Muscle of arm (tissue), 12 donors: ENCODE measurements around the gene AKR1E2. TPM values are rescaled to one million over a fixed set of nuclear protein-coding genes. Genes with fewer than 3 reads are reported as not detected.
A peak's percentile ranks its signal among the peaks of the same experiment; 100 is the strongest.

Experiments used
- DNase-seq: peaks from one replicate; pipeline ENCODE4 v3.0.0-alpha.2; 2013
- polyA plus RNA-seq, 12 donors: library from polyadenylated mRNA; unstranded; fragments of 120-200 nt; gene quantifications; one replicate each; pipeline ENCODE4 v1.2.1, GENCODE V29; 2013; ENCODE audit not compliant: insufficient read length in 12 of 12

Gene AKR1E2
- polyA plus RNA-seq, 12 donors = 2.5 to 8.5 (median 4.1) TPM; not detected in 2

DNA sequence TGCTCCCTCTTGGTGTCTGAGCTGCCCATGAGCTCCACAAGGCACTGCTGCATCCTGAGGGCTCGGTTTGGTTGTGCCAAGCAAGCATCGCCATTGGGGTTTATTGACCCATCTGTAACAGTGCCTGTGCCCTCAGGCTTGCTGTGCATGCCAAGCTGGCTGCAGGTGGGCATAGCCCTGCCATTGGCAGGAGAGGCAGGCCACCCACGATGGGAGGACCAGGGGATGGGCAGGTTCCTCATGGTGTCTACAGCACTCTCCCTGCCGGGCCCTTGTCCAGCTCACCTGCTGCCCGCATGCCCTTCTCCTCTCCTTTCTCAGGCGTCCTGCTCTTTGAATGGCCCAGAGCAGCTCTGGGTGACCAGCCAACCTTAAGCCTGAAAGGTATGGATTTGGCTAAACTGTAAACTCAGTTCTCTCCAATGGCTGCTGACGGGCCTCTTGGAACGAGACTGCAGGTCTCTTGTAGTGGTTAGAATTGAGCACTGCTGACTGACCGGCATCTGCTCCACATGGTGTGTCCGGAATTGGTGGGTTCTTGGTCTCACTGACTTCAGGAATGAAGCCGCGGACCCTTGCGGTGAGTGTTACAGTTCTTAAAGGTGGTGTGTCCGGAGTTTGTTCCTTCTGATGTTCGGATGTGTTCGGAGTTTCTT, 17.6 kb downstream of the AKR1E2 start:
- DNase-seq = no peak

DNA sequence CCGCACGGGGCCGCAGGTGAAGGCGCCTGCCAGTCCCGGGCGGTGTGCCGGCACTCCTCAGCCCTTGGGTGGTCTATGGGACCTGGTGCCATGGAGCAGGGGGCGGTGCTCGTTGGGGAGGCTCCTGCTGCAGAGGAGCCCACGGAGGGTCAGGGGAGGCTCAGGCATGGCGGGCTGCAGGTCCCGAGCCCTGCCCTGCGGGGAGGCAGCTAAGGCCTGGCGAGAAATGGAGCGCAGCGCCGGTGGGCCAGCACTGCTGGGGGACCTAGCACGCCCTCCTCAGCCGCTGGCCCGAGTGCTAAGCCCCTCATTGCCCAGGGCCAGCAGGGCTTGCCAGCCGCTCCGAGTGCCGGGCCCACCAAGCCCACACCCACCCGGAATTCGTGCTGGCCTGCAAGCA, 18.9 kb downstream of the AKR1E2 start:
- DNase-seq = no peak

DNA sequence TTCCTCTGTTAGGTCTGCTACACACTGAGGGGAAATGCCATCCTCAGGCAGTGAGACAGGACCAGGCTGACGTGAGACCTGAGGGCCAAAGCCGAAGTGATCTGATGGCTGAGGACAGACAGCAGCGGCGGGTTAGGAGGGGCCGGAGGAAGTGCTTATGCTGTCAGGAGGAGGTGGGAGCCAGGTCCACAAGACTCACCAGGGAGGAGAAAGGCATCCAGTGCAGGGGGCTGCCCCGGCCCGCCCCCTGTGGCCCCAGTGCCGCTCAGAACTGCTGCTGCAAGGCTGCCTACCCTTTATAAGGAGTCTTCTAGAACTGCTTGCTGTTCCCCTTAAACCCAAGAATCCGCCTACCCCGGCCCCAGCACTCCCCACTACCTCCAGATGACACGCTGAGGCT, 19.8 kb downstream of the AKR1E2 start:
- DNase-seq = no peak

DNA sequence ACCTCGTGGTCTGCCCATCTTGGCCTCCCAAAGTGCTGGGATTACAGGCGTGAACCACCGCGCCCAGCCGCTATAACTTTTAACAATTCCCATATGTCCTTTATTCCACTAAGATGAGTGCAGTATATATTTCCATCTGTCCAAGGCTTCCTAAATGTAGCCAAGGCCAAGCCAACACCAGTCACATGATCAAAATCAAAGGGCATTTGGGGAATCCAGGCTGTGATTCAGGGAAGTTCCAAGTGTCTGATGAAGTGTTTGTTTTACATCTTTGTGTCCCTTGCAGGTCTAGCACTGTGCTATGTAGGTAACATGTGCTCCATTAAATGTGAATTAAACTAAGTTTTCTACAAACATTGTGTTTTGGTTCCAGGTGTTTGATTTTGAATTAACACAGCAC, 20.8 kb downstream of the AKR1E2 start:
- no peak for DNase-seq

DNA sequence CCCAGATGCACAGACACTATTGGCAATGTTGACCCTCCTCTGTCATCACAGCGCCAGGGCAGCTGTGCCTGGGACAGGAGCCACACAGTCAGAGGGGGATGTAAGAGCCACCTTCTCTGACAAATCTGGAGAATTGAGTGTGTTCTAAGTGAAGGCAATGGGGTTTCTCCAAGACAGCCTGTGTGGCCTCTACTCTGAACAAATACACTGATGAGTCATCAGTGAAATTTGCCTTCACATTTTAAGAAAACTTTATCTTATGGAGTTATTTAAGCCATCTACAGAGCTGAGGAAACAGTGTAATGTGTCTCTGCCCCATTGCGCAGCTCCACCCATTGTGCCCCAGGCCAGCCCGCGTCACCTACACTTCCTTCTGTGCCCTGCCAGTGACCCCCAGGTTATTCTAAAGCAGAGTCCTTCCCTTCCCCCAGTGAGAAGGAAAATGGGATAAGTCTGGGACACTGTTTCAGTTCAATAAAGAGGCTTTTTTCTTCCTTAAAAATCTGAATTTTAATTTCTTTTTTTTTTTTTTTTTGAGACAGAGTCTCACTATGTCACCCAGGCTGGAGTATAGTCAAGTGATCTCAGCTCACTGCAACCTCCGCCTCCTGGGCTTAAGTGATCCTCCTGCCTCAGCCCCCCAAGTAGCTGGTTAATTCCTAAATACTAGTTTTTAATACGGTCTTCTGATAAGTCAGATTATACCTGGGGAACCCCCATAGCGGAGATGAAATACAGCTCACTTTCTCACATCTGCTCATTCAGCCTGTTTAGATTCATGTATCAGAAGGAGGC, 21.8 kb downstream of the AKR1E2 start:
- DNase-seq = no peak

DNA sequence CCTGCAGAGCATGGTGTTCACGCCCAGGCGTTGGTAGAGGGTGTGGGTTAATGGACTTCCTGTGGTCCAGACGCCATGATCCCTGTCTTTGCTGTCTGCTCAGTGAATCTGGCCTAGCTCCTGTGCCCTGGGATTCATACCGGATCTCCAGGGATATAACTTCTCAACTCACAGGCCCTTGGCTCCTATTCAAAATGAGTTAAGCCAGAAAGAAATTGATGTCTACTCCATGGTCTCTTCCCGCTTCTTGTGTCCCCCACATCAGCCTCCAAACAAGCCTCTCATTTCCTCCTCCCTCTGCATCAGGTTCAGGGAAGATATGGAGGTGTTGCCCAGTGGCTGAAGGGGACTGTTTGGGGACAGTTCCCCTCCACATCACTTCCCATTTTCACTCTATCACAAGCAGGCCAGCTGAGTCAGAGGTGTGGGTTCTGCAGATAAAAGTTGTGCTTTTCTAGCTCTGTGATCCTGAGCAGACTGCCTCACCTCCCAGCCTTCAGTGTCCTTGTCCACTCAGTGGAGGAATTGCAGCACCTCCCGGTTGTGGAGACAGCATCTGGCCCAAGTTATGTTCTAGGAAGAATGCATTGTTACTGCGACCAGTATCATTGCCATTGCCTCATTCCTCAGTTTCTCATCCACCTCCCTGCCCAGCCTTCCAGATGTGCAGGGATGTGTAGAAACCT, 22.5 kb downstream of the AKR1E2 start:
- DNase-seq = no peak

DNA sequence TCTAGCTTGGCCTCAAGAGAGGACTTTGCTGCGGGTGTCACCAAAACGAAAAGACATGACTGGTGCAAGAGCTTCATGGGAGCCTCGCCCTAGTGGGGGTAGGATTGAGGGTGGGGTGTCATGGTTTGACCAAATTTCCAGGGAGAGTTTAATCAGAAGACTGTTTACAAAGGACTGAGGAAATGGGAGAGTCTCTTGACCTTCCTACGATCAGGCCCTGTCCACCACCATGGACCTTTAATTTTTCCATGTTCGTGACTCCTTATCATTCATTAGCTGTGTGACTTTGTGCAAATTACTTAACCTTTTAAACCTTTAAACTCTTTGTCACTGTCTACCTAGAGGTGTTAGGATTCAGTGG, 23.0 kb downstream of the AKR1E2 start:
- no peak for DNase-seq

DNA sequence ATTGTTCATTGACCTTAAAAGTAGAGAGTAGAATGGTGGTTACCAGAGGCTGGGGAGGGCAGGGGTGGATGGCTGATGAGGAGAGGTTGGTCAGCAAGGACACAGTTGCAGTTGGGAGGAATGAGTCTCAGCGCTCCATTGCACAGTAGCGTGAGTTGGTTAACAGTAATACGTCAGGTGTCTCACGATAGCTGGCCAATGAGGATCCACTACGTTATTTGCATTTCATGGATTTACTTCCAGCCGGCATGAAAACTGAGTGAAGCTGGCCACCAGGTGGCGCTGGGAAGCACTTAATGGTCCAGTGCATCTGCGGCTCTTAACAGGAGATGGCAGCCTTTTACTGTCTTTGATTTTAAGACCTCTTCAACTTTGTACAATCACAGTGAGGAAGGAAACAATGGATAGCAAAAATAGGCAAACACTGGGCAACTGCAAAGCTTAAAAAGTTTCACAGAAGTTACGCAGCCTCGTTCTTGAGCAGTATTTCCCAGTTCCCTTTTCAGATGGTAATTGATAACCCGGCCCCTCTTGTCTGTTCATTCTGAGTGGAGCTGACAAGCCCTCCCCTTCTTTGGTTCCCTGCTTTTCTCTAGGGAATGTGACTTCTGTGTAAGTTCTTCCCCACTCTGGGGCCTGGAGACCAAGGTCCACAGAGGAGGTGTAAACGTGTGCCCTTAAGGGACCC, 23.7 kb downstream of the AKR1E2 start:
- DNase-seq = peak; percentile 94

DNA sequence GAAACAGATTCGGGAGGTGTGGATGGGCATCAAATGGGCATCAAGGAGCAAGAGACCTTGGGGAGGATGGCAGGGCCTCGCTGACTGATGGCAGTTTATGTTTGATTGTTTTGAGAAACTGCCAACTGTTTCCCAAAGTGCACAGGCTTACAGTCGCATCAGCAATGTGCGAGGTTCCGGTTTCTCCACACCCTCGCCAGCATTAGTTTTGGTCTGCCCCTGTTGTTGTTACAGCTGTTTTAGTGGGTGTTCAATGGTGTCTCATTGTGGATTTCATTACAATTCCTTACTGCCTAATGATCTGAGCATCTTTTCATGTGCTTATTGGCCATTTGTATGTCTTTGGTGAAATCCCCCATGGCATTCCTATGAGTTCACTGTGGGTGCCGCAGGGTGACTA, 24.4 kb downstream of the AKR1E2 start:
- no peak for DNase-seq

DNA sequence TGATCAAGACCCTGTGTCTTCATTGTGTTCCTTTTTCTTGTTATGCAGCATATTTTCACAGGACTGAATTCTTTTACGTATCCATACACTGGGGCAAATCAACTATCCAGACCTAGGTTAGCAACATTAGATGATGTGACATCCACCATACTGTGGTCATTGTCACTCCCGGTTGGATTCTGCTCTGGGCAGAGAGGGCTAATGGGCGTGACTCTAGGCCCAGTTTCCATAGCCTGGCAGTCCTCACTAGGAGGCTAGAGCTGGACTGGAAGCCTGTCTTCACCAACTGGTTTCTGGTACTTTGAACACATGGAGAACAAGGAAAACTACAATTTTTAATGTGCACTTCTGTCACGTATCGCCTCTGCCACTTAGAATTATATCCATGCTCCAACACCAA, 25.2 kb downstream of the AKR1E2 start:
- DNase-seq = no peak

DNA sequence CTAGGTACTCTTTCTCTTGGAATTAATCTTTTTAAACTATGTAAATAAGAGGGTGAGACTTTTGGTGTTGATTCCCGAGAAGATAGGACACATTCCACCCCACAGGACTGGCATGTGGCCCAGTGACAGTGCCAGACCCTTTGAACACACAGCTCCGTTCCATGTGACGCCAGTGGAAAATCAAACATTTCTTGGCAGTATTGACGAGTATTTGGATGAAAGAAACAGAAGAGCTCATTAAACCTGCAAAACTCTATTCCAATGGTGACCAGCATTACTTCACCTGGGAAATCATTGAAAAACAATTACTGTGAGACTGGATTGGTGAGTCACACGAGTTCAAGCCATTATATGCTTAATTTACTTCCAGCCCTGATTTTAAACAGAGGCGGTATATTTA, 25.8 kb downstream of the AKR1E2 start:
- DNase-seq = peak; percentile 73

DNA sequence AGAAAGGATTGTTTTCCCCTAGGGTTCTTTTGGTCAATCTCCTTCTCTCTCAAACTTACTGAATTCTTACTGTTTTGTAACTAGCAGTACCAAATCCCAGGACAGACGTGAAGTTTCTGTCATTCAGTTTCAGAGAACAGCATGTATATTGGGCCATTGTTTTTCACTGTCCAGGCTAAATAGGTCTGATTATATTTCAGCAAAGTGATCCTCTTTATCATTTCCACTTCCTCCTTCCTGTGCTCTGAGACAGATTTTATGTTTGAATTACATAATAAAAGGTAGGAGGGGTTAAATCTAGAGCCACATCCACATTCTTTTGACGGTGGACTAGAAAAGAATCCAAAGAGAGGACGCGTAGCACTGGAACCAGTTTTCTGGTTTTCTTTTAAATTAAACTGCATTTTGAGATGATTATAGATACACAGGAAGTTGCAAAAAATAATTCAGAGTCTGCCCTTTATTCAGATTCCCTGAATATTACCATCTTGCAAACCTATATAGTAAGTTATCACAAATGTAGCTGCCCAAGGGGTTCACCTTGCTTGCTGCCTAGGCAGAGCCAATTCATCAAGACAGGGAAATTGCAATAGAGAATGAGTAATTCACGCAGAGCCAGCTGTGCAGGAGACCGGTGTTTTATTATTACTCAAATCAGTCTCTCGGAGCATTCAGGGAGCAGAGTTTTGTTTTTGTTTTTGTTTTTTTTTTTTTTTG, 40.1 kb downstream of the AKR1E2 start:
- DNase-seq = no peak

DNA sequence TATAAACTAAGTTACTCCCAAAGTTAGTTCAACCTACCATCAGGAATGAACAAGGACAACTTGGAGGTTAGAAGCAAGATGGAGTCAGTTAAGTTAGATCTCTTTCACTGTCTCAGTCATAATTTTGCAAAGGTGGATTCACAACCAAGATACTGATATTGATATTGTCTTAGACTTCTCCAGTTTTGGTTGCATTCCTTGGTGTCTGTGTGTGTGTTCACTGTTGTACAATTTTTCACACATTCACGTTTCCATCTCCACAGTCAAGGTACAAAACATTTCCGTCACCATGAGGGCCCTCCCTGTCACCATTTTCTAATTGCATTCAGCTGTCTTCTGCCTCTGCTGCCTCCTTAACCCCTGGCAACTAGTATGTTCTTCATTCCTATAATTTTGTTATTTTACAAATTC, 41.1 kb downstream of the AKR1E2 start:
- no peak for DNase-seq

DNA sequence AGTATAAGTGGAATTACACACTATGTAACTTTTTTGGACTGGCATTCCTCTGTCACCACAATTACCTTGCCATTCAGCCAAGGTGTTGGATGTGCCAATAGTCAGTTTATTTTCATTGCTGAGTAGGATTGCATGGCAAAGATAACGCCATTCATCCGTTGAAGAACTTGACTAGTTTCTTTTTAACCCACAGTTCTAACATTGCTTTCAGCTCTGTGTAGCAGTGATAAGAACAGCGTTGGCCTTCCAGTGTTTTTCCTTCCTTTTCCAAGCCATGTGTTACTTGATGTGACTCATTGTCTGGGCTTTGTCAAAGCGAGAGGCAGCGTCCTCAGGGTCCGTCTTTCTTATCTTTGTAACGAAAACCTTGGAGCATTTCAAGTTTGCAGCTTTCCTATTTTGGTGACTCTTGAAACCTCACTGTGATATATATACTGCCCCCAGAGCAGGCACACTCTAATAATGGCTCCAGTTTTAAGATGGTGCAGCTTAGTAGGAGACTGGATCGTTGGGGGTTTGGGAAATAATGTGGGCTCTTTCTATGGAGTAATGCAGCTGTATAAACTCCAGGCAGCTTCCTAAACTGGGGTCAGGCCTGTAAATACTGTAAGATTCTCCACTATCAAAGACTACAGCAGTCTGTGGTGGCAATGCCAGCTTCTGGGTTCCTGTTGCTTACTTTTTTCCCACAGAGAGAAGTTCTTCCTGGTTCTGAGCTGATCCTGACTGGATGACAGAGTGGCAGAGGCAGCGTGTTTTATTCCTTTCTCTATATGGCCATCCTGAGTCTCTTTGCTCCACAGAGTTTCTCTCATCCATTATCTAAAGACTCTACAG, 41.7 kb downstream of the AKR1E2 start:
- DNase-seq = no peak

DNA sequence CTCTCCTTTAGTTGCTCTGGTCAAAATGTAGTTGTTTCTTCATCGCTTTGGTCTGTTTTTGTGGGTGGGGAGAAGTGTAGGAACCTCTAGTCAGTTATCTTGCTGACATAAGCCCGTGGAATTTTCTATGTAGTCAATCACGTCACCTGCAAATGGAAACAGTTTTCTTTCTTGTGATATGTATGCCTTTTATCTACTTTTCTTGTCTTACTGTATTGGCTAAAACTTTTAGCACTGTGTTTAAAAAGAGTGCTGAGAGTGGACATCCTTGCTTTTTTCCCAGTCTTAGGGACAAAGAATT, 42.3 kb downstream of the AKR1E2 start:
- DNase-seq = no peak

DNA sequence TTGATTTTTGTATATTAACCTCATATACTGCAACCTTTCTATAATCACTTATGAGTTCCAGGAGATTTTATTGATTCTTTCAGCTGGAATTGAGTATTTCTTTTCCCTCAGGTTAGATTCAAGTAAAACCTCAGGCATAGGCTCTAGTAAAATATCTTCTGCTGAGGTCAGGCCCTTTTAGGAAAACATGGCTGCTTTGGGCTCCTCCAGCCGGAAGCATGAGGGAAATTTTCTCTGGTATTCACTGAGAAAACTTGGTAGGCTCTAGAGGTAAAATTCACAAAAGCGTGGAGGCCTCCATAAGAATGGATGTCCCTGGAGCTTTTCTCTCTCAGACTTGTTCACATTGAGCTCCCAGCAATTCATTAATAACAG, 56.7 kb downstream of the AKR1E2 start:
- no peak for DNase-seq

DNA sequence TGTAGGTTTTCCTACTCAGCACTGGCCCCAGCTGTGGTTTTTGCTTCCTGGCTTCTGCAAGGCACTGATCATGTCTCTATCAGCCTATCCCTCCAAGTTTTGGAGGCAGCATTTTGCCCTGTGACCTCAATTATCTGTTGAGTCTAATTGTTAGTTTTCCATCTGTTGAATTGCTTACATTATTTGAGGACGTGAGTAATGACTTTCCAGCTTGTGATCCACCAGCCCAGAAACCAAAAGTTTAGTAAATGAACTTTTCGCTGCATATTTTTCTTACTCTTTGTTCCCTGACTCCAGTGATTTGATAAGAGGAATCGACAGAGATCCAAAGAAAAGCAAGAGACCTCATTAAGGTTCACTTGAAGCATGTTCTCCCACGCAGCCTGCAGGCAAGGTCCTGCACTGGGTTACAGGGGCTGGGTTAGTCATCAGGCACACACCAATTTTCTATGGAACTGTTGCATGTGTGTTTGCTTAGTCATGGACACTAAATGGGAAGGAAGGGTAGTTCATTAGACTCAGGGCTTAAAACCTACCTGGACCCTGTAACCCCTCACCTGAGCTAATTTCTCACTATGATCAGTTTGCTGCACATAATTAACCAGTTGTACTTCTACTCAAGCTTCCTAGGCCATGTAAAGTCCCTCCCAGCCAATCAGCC, 57.2 kb downstream of the AKR1E2 start:
- no peak for DNase-seq

DNA sequence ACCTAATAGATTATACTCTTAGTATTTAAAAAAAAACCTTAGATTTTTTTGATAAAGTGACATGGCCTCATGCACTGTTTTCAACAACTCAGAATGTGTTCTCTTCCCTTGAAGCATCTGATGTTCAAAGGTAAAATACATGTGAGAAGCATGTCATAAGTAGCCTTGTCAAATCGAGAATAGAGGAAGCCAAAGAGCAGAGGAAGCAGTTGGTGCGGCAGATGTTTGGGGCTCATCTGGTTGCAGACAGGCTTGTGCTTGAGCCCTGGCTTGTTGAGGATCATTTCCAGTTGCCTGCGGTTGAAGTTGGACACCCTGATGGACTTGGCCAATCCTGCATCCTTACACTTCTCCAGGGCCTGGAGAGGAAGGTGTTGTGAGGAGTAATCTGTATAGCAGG, 59.2 kb downstream of the AKR1E2 start:
- no peak for DNase-seq

DNA sequence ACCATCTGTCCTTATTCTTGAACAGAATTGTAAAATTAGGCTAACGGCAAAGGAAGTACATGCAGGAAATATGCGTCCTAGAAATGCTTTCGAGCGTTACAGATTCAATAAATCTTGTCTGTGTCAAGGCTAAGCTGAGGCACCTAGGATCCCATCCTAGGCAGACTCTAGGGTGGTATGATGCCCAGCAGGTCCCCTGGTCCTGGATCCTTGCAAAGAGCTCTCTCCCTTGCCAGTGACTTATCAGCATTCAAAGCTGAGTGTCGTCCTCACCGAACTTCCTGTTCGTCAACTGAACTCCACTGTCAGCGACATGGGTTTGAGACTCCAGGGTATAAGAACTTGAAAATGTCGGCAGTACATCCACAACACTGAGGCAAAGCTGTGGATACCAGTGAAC, 61.5 kb downstream of the AKR1E2 start:
- DNase-seq = no peak

DNA sequence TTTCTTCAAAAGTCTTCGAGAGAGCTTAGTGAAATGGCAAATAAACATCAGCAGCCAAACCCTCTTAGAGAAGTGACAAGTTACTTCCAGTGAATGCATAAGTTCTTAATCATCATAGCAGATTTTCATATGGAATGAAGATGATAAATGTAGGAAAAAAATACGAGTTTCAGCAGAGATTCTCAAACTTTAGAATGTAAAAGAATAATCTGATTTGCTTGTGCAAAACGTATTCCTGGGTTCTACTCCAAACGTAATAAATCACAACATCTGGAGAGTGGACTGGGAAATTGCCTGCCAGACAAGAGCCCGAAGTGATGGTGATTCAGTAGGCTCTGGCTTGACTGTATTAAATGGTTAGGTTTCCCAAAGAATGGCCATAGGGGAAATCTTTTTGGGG, 62.2 kb downstream of the AKR1E2 start:
- DNase-seq = peak; percentile 43

DNA sequence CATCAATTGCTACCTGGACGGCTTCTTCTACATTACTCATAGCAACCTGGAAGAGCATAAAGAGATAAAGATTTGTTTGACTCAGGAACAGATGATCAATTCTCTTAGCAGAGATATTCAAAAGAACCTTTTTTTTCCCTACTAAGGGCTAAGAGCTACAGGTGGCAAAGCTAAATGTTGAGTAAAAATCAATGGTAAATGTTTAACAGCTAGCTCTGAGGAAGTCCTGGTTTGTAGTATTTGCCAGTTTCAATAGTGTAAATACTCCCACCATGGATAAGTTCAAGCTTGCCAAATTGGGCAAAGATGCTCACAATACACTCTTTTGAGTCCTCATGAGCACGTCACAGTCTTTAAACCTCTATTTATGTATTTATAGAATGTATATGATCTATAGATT, 64.0 kb downstream of the AKR1E2 start:
- no peak for DNase-seq
